ENCODE measurements around the gene NID1. TPM values are rescaled to one million over a fixed set of nuclear protein-coding genes. Genes with fewer than 3 reads are reported as not detected.

NID1 gene
- polyA plus RNA-seq, 2 donors: 3.9 to 11.6 TPM

GRCh38 chr1:236095705-236096520 is 31.0 kb upstream of the NID1 start:
- H3K36me3 ChIP-seq (ENCODE audit: control insufficient read depth in 2 of 2, insufficient read depth in 2 of 2, low read length in 1 of 2): no peaks in the 10 kb centered on the region
- peaks cover 4 to 6% of the 10 kb centered on the region in 2 donors for H3K9me3 ChIP-seq (ENCODE audit: control insufficient read depth in 2 of 2, insufficient read depth in 1 of 2, low read depth in 1 of 2, low read length in 1 of 2)
- H3K27me3 ChIP-seq (ENCODE audit: control insufficient read depth in 1 of 2, insufficient read depth in 2 of 2, low read length in 2 of 2): no peaks in the 10 kb centered on the region
- no peaks in the 10 kb centered on the region for H3K4me1 ChIP-seq (ENCODE audit: control insufficient read depth in 2 of 2, insufficient read depth in 2 of 2, low read length in 1 of 2)
- H3K4me3 ChIP-seq (ENCODE audit: low read depth in 1 of 2, low read length in 2 of 2): no peak overlapping the region
- no peak overlapping the region for H3K27ac ChIP-seq (ENCODE audit: low read depth in 2 of 2, low read length in 1 of 2)
- 78% methylated on average over 3 of the region's 3 CpGs for WGBS, 2 donors

DNA sequence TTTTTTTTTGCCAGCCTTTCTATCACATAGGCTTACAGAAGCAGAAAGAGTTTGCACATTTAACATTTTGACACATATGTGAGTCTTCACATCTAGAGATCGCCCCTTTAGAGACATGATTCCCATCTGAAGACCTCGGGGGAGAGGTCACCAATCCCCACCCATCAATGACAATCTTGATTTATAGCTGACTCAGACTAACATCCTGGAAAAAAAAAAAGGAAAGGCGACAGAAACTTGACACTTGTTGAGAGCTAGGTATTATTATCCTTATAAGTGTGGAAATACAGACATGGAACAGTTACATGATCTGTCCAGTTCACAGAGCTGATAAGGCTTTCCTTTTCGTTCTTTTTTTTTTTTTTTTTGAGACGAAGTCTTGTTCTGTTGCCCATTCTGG is 28.0 kb upstream of the NID1 start:
- Histone ChIP-seq H3K4me3 (ENCODE audit: low read depth in 1 of 2, low read length in 2 of 2) (no peak overlapping the region), H3K9me3 (ENCODE audit: control insufficient read depth in 2 of 2, insufficient read depth in 1 of 2, low read depth in 1 of 2, low read length in 1 of 2) (peaks cover 4 to 6% of the 10 kb centered on the region in 2 donors), H3K4me1 (ENCODE audit: control insufficient read depth in 2 of 2, insufficient read depth in 2 of 2, low read length in 1 of 2) (no peaks in the 10 kb centered on the region), H3K27me3 (ENCODE audit: control insufficient read depth in 1 of 2, insufficient read depth in 2 of 2, low read length in 2 of 2) (no peaks in the 10 kb centered on the region), H3K36me3 (ENCODE audit: control insufficient read depth in 2 of 2, insufficient read depth in 2 of 2, low read length in 1 of 2) (no peaks in the 10 kb centered on the region), H3K27ac (ENCODE audit: low read depth in 2 of 2, low read length in 1 of 2) (no peak overlapping the region)
- WGBS, 2 donors: 61 to 70% methylated on average over 5 of the region's 5 CpGs

DNA sequence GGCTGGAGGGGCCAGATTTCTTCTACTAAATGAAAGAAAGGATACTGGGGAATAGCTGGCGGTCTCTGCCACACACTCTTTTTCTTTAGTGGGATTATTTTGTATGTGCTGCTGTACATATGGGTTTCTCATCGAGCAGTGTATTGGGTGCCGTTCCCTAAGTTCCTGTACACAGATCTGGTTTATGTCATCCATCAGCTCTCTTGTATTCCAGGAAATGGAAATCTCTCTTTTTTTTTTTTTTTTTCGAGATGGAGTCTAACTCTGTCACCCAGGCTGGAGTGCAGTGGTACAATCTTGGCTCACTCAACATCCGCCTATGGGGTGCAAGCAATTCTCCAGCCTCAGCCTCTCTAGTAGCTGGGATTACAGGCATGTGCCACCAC is 27.0 kb upstream of the NID1 start:
- Histone ChIP-seq H3K27me3 (ENCODE audit: control insufficient read depth in 1 of 2, insufficient read depth in 2 of 2, low read length in 2 of 2) (no peaks in the 10 kb centered on the region), H3K9me3 (ENCODE audit: control insufficient read depth in 2 of 2, insufficient read depth in 1 of 2, low read depth in 1 of 2, low read length in 1 of 2) (peaks cover under 1 to 3% of the 10 kb centered on the region in 2 donors), H3K36me3 (ENCODE audit: control insufficient read depth in 2 of 2, insufficient read depth in 2 of 2, low read length in 1 of 2) (no peaks in the 10 kb centered on the region), H3K4me3 (ENCODE audit: low read depth in 1 of 2, low read length in 2 of 2) (no peak overlapping the region), H3K27ac (ENCODE audit: low read depth in 2 of 2, low read length in 1 of 2) (no peak overlapping the region), H3K4me1 (ENCODE audit: control insufficient read depth in 2 of 2, insufficient read depth in 2 of 2, low read length in 1 of 2) (no peaks in the 10 kb centered on the region)
- WGBS, 2 donors: 77 to 86% methylated on average over 5 of the region's 5 CpGs

GRCh38 chr1:236090741-236091147 is 25.9 kb upstream of the NID1 start:
- Histone ChIP-seq H3K9me3 (ENCODE audit: control insufficient read depth in 2 of 2, insufficient read depth in 1 of 2, low read depth in 1 of 2, low read length in 1 of 2) (no peaks in the 10 kb centered on the region), H3K4me3 (ENCODE audit: low read depth in 1 of 2, low read length in 2 of 2) (no peak overlapping the region), H3K4me1 (ENCODE audit: control insufficient read depth in 2 of 2, insufficient read depth in 2 of 2, low read length in 1 of 2) (no peaks in the 10 kb centered on the region), H3K36me3 (ENCODE audit: control insufficient read depth in 2 of 2, insufficient read depth in 2 of 2, low read length in 1 of 2) (no peaks in the 10 kb centered on the region), H3K27me3 (ENCODE audit: control insufficient read depth in 1 of 2, insufficient read depth in 2 of 2, low read length in 2 of 2) (no peaks in the 10 kb centered on the region), H3K27ac (ENCODE audit: low read depth in 2 of 2, low read length in 1 of 2) (no peak overlapping the region)
- 56 to 58% methylated on average over 5 of the region's 5 CpGs for WGBS, 2 donors

GRCh38 chr1:236089046-236089773 is 24.3 kb upstream of the NID1 start:
- Histone ChIP-seq H3K4me3 (ENCODE audit: low read depth in 1 of 2, low read length in 2 of 2) (no peak overlapping the region), H3K36me3 (ENCODE audit: control insufficient read depth in 2 of 2, insufficient read depth in 2 of 2, low read length in 1 of 2) (no peaks in the 10 kb centered on the region), H3K9me3 (ENCODE audit: control insufficient read depth in 2 of 2, insufficient read depth in 1 of 2, low read depth in 1 of 2, low read length in 1 of 2) (peaks cover 0 to 3% of the 10 kb centered on the region in 2 donors), H3K4me1 (ENCODE audit: control insufficient read depth in 2 of 2, insufficient read depth in 2 of 2, low read length in 1 of 2) (peaks cover 0 to 2% of the 10 kb centered on the region in 2 donors), H3K27me3 (ENCODE audit: control insufficient read depth in 1 of 2, insufficient read depth in 2 of 2, low read length in 2 of 2) (no peaks in the 10 kb centered on the region), H3K27ac (ENCODE audit: low read depth in 2 of 2, low read length in 1 of 2) (no peak overlapping the region)
- WGBS, 2 donors: 85 to 88% methylated on average over 12 of the region's 12 CpGs

GRCh38 chr1:236086537-236086936 is 21.6 kb upstream of the NID1 start:
- H3K4me3 ChIP-seq (ENCODE audit: low read depth in 1 of 2, low read length in 2 of 2): no peak overlapping the region
- H3K9me3 ChIP-seq (ENCODE audit: control insufficient read depth in 2 of 2, insufficient read depth in 1 of 2, low read depth in 1 of 2, low read length in 1 of 2): peaks cover 0 to 3% of the 10 kb centered on the region in 2 donors
- H3K27ac ChIP-seq (ENCODE audit: low read depth in 2 of 2, low read length in 1 of 2): no peak overlapping the region
- WGBS, 2 donors: 77 to 80% methylated on average over 7 of the region's 7 CpGs
- H3K27me3 ChIP-seq (ENCODE audit: control insufficient read depth in 1 of 2, insufficient read depth in 2 of 2, low read length in 2 of 2): no peaks in the 10 kb centered on the region
- no peaks in the 10 kb centered on the region for H3K36me3 ChIP-seq (ENCODE audit: control insufficient read depth in 2 of 2, insufficient read depth in 2 of 2, low read length in 1 of 2)
- H3K4me1 ChIP-seq (ENCODE audit: control insufficient read depth in 2 of 2, insufficient read depth in 2 of 2, low read length in 1 of 2): peaks cover 0 to 2% of the 10 kb centered on the region in 2 donors

DNA sequence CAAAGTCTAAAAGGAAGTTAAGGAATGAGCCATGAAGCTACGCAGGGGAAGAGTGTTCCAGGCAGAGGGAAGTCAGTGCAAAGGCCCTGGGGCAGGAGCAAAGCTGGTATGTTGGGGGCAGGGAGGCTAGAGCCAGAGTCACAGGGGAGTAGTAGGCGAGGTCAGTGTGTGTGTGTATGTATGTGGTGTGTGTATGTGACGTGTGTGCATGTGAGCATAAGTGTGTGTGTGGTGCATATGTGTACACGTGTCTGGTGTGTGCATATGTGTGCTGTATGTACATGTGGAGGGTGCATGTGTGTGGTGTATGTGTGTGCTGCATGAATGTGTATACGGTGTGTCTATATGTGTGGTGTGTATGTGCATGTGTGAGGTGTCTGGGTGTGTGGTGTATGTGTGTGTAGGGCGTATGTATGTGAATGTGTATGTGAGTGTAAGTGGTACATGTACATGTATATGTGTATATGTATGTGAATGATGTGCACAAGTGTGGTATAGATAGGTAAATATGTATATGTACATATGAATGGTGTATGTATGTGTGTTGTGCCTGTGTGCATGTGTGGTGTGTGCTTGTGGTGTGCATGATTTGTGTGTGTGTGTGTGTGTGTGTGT is 20.8 kb upstream of the NID1 start:
- peaks cover 0 to 2% of the 10 kb centered on the region in 2 donors for H3K4me1 ChIP-seq (ENCODE audit: control insufficient read depth in 2 of 2, insufficient read depth in 2 of 2, low read length in 1 of 2)
- no peaks in the 10 kb centered on the region for H3K36me3 ChIP-seq (ENCODE audit: control insufficient read depth in 2 of 2, insufficient read depth in 2 of 2, low read length in 1 of 2)
- no peaks in the 10 kb centered on the region for H3K27me3 ChIP-seq (ENCODE audit: control insufficient read depth in 1 of 2, insufficient read depth in 2 of 2, low read length in 2 of 2)
- H3K27ac ChIP-seq (ENCODE audit: low read depth in 2 of 2, low read length in 1 of 2): no peak overlapping the region
- 87 to 90% methylated on average over 6 of the region's 6 CpGs for WGBS, 2 donors
- H3K9me3 ChIP-seq (ENCODE audit: control insufficient read depth in 2 of 2, insufficient read depth in 1 of 2, low read depth in 1 of 2, low read length in 1 of 2): peaks cover 0 to 3% of the 10 kb centered on the region in 2 donors
- H3K4me3 ChIP-seq (ENCODE audit: low read depth in 1 of 2, low read length in 2 of 2): no peak overlapping the region

DNA sequence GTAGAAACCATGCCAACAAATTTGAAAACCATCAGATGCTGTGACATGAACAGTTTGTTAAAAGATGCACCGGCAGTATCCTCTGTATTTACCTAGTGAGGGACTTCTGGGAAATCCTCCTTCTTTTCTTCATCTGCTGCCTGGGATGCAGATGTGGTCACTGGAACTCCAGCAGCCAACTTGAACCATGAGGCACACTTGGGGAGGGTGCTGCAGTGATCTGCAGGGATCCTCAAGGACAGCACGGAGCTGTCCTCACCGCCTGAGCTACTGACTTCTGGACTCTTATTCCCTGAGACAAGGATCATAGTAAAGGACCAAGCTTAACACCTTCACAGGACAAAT is 19.5 kb upstream of the NID1 start:
- H3K9me3 ChIP-seq (ENCODE audit: control insufficient read depth in 2 of 2, insufficient read depth in 1 of 2, low read depth in 1 of 2, low read length in 1 of 2): peaks cover 0 to 3% of the 10 kb centered on the region in 2 donors
- WGBS, 2 donors: 79 to 83% methylated on average over 3 of the region's 3 CpGs

DNA sequence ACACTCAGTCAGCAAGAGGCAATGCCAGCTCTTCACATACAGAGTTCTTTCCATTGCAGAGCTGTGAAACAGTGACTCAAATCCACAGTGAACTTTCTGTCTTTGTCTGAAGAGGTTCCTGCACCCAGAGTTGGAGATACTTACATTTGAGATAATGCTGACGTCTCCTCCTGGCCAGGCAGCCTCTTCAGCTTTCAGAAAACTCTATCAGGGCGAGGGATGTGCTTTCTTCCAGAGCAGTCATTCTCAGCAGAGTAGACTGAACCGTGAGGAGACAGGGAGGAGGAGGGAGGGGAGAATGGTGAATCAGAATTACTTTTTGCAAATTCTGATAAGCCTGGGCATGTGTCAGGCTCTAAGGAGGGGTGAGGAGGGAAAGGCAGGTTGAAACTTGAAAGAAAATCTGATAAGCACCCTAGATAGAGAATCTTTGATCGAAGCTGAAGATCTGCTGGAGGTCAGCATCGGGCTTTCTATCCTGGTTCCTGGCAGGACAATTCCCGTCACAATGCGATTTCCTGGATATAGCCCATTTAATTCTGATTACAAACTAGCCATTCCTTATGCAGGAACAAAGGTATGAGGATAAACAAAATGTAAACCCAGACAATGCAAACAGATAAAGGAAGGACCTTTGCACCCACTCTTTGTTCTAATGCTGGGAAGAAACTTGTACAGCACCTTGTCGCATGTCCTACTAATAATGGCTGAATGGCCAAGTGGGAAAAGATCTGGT is 18.9 kb upstream of the NID1 start:
- peaks cover 0 to 3% of the 10 kb centered on the region in 2 donors for H3K9me3 ChIP-seq (ENCODE audit: control insufficient read depth in 2 of 2, insufficient read depth in 1 of 2, low read depth in 1 of 2, low read length in 1 of 2)
- H3K4me1 ChIP-seq (ENCODE audit: control insufficient read depth in 2 of 2, insufficient read depth in 2 of 2, low read length in 1 of 2): peaks cover 0 to 2% of the 10 kb centered on the region in 2 donors
- no peaks in the 10 kb centered on the region for H3K27me3 ChIP-seq (ENCODE audit: control insufficient read depth in 1 of 2, insufficient read depth in 2 of 2, low read length in 2 of 2)
- no peak overlapping the region for H3K27ac ChIP-seq (ENCODE audit: low read depth in 2 of 2, low read length in 1 of 2)
- no peaks in the 10 kb centered on the region for H3K36me3 ChIP-seq (ENCODE audit: control insufficient read depth in 2 of 2, insufficient read depth in 2 of 2, low read length in 1 of 2)
- no peak overlapping the region for H3K4me3 ChIP-seq (ENCODE audit: low read depth in 1 of 2, low read length in 2 of 2)
- WGBS, 2 donors: 28 to 32% methylated on average over 8 of the region's 8 CpGs

More for the DNA sequence above, 19.5 kb upstream of the NID1 start:
- Histone ChIP-seq H3K27ac (ENCODE audit: low read depth in 2 of 2, low read length in 1 of 2) (no peak overlapping the region), H3K27me3 (ENCODE audit: control insufficient read depth in 1 of 2, insufficient read depth in 2 of 2, low read length in 2 of 2) (no peaks in the 10 kb centered on the region), H3K4me3 (ENCODE audit: low read depth in 1 of 2, low read length in 2 of 2) (no peak overlapping the region), H3K36me3 (ENCODE audit: control insufficient read depth in 2 of 2, insufficient read depth in 2 of 2, low read length in 1 of 2) (no peaks in the 10 kb centered on the region), H3K4me1 (ENCODE audit: control insufficient read depth in 2 of 2, insufficient read depth in 2 of 2, low read length in 1 of 2) (peaks cover 0 to 2% of the 10 kb centered on the region in 2 donors)

Measured in esophagus (tissue), 2 donors.